GM06990 (cell line): ENCODE measurements around the gene CRBN.

Experiments used
- DNase-seq: peaks from one replicate; pipeline ENCODE4 v3.0.0-alpha.2; 2011; ENCODE audit not compliant: insufficient read length; ENCODE audit errors: extremely low read depth
- H3K27me3 ChIP-seq: replicated peaks from 2 replicates; pipeline ENCODE4 v1.6.0; 2011; ENCODE audit warnings: low read length; ENCODE audit not compliant: control insufficient read depth, insufficient read depth
- H3K36me3 ChIP-seq: 2 replicates; pipeline ENCODE4 v1.5.1; 2011; ENCODE audit warnings: low read length; ENCODE audit not compliant: control insufficient read depth, insufficient read depth
- H3K4me3 ChIP-seq: replicated peaks from 2 replicates; pipeline ENCODE4 v1.5.1; 2011; ENCODE audit warnings: low read depth, mild to moderate bottlenecking, control low read depth, low read length
- TF ChIP-seq, protein P1 (sequence below): IDR thresholded peaks from 2 replicates; pipeline ENCODE4 v1.5.1; 2011; ENCODE audit warnings: low read length, control low read depth, mild to moderate bottlenecking, inconsistent platforms; ENCODE audit not compliant: insufficient read depth, poor library complexity, severe bottlenecking

Gene CRBN

DNA sequence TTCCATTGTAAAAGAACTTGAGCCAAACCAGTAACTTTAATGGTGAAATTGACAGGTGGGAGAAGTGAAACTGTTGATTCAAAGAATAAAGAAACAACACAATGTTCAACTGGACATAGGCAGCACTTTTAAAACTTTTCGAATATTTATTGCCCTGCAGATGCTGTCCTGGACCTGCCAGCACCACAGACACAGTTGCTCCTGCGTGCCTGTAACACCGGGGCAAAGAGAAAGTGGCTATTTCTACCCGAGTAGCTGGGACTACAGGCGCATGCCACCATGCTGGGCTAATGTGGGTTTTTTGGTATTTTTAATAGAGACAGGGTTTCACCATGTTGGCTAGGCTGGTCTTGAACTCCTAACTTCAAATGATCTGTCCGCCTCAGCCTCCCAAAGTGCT, 76.7 kb downstream of the CRBN start:
- Histone ChIP-seq H3K36me3 (no peaks in the 10 kb centered on the region), H3K4me3 (no peak overlapping the region), H3K27me3 (no peaks in the 10 kb centered on the region)
- DNase-seq: no peak
- TF ChIP-seq, protein P1, sequence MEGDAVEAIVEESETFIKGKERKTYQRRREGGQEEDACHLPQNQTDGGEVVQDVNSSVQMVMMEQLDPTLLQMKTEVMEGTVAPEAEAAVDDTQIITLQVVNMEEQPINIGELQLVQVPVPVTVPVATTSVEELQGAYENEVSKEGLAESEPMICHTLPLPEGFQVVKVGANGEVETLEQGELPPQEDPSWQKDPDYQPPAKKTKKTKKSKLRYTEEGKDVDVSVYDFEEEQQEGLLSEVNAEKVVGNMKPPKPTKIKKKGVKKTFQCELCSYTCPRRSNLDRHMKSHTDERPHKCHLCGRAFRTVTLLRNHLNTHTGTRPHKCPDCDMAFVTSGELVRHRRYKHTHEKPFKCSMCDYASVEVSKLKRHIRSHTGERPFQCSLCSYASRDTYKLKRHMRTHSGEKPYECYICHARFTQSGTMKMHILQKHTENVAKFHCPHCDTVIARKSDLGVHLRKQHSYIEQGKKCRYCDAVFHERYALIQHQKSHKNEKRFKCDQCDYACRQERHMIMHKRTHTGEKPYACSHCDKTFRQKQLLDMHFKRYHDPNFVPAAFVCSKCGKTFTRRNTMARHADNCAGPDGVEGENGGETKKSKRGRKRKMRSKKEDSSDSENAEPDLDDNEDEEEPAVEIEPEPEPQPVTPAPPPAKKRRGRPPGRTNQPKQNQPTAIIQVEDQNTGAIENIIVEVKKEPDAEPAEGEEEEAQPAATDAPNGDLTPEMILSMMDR: no peak

- DNase-seq: no peak
- H3K36me3 ChIP-seq: no peaks in the 10 kb centered on the region
- H3K27me3 ChIP-seq: no peaks in the 10 kb centered on the region
- H3K4me3 ChIP-seq: no peak overlapping the region
- TF ChIP-seq, protein P1: no peak
Observed at GRCh38 chr3:3101660-3102458, 77.6 kb downstream of the CRBN start.
